ENCODE data around the gene ADAM17. TPM values are rescaled to one million over a fixed set of nuclear protein-coding genes. Genes with fewer than 3 reads are reported as not detected.

Gene ADAM17
- total and polyA plus RNA-seq, 10 of the 15 experiments (the other 5 are each of a cell fraction or from before 2014, with no cell fraction given) = 2.3 to 18.5 (median 13.4) TPM

DNA sequence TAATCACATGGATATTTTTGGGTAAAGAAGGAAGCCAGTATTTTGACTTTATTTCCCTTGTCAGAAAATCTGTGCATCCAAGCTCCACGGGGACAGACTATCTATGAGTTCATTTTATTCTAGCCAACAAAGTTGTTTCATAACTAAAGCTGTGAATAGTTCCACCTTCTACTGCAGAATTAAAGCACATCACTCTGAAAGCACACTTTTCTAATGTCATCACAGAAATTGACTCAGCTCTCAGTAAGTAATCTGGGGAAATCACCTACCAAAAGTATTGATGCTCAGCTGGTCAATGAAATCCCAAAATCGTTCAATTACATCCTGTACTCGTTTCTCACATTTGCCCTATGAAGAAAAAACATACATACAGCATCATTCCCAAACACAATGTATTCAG is 62.2 kb downstream of the ADAM17 start:
- WGBS (ENCODE audit: insufficient coverage, insufficient replicate concordance, low lambda C conversion rate, missing lambda C conversion rate) = 1% methylated on average over 3 of the region's 3 CpGs
- intact Hi-C loops (cut with micrococcal nuclease; ENCODE audit: unreplicated experiment) (no loop called here), in situ Hi-C loops (cut with MboI) (no loop called here)
- no peak overlapping the region for H3K9ac ChIP-seq (ENCODE audit: control insufficient read depth, insufficient read depth, low read length)
- H2AFZ ChIP-seq (ENCODE audit: control insufficient read depth, low read depth, low read length) = no peak overlapping the region
- ChIA-PET SMC1A (ENCODE audit: uncharacterized antibody, unreplicated experiment) (interaction anchor here (1.1 kb wide), 1 partner anchor 10 kb away, joined by 3 read pairs; no protein-coding TSS in a partner anchor), CTCF (no interaction called here), POLR2A (no interaction called here), RAD21 (ENCODE audit: unreplicated experiment) (no interaction called here)
- peaks cover 26 to 45% of the 10 kb centered on the region in 2 experiments for H3K36me3 ChIP-seq (ENCODE audit: control insufficient read depth in 2 of 2, insufficient read depth in 2 of 2, low read length in 1 of 2)
- no peak for DNase-seq (ENCODE audit: low read depth, low spot score)
- no peaks in the 10 kb centered on the region for H3K79me2 ChIP-seq (ENCODE audit: control insufficient read depth, insufficient read depth, low read length)
- no peaks in the 10 kb centered on the region for H3K9me3 ChIP-seq (replicated peaks; ENCODE audit: control insufficient read depth, insufficient read depth, low read length)
- H3K4me2 ChIP-seq (ENCODE audit: control insufficient read depth, insufficient read depth) = no peak overlapping the region
- no peak for FAIRE-seq
- BruUV-seq (replicated peaks) = no TSS peak
- no peak overlapping the region for H3K27ac ChIP-seq (ENCODE audit: control insufficient read depth, insufficient read depth)
- H3K4me3 ChIP-seq = no peak overlapping the region
- TF ChIP-seq, protein P1, sequence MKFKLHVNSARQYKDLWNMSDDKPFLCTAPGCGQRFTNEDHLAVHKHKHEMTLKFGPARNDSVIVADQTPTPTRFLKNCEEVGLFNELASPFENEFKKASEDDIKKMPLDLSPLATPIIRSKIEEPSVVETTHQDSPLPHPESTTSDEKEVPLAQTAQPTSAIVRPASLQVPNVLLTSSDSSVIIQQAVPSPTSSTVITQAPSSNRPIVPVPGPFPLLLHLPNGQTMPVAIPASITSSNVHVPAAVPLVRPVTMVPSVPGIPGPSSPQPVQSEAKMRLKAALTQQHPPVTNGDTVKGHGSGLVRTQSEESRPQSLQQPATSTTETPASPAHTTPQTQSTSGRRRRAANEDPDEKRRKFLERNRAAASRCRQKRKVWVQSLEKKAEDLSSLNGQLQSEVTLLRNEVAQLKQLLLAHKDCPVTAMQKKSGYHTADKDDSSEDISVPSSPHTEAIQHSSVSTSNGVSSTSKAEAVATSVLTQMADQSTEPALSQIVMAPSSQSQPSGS (IDR thresholded peaks at IDR 0.05; ENCODE audit: low read length) = peak; percentile 17; the same call in 1 of the 2 replicates
- TF ChIP-seq CREB1 (IDR thresholded peaks at IDR 0.05; ENCODE audit: low read depth) (no peak), SMARCA5 (IDR thresholded peaks at IDR 0.05) (no peak)
- no peaks in the 10 kb centered on the region for H3K27me3 ChIP-seq (replicated peaks in 1 of 2; ENCODE audit: control insufficient read depth in 2 of 2, insufficient read depth in 2 of 2, low read length in 1 of 2)
- ATAC-seq = no peak
- H3K4me1 ChIP-seq (ENCODE audit: control insufficient read depth, insufficient read depth, low read length) = no peaks in the 10 kb centered on the region
- no peaks in the 10 kb centered on the region for H4K20me1 ChIP-seq (ENCODE audit: control insufficient read depth, insufficient read depth)

DNA sequence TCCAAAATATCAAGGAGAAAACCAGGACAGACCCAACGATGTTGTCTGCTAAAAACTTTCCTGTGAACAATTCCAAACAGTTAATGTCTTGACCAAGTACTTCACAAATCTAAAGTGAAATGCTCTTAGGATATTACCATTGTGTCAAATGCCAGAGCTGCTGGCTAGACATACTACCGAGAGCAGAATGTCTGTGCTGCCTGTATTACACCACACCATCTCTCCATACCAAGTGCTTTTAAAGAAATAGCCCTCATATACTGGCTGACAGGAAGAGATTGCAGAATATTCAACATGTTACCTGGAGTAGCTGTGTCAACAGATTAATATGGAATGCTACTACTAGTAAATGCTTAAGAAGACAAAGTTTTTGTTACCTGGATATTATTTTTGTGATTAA is 62.7 kb downstream of the ADAM17 start:
- CTCF ChIA-PET = no interaction called here
- POLR2A ChIA-PET = no interaction called here
- TF ChIP-seq ZNF274 (IDR thresholded peaks at IDR 0.05; ENCODE audit: insufficient read depth, insufficient read length) (no peak), RAD51 (IDR thresholded peaks at IDR 0.05) (no peak), TARDBP (IDR thresholded peaks at IDR 0.05; ENCODE audit: borderline replicate concordance) (no peak)
- SMC1A ChIA-PET (ENCODE audit: uncharacterized antibody, unreplicated experiment) = interaction anchor here (1.1 kb wide), 1 partner anchor 10 kb away, joined by 3 read pairs; no protein-coding TSS in a partner anchor
- Histone ChIP-seq H2AFZ (ENCODE audit: control insufficient read depth, low read depth, low read length) (no peak overlapping the region), H3K4me2 (ENCODE audit: control insufficient read depth, insufficient read depth) (no peak overlapping the region), H3K9ac (ENCODE audit: control insufficient read depth, insufficient read depth, low read length) (no peak overlapping the region), H4K20me1 (ENCODE audit: control insufficient read depth, insufficient read depth) (no peaks in the 10 kb centered on the region), H3K27ac (ENCODE audit: control insufficient read depth, insufficient read depth) (no peak overlapping the region), H3K79me2 (ENCODE audit: control insufficient read depth, insufficient read depth, low read length) (no peaks in the 10 kb centered on the region), H3K4me1 (ENCODE audit: control insufficient read depth, insufficient read depth, low read length) (no peaks in the 10 kb centered on the region), H3K9me3 (replicated peaks; ENCODE audit: control insufficient read depth, insufficient read depth, low read length) (no peaks in the 10 kb centered on the region), H3K36me3 (ENCODE audit: control insufficient read depth in 2 of 2, insufficient read depth in 2 of 2, low read length in 1 of 2) (peaks cover 28 to 46% of the 10 kb centered on the region in 2 experiments), H3K4me3 (no peak overlapping the region), H3K27me3 (replicated peaks in 1 of 2; ENCODE audit: control insufficient read depth in 2 of 2, insufficient read depth in 2 of 2, low read length in 1 of 2) (no peaks in the 10 kb centered on the region)
- intact Hi-C loops (cut with micrococcal nuclease; ENCODE audit: unreplicated experiment) = no loop called here
- FAIRE-seq (no peak), ATAC-seq (no peak), DNase-seq (ENCODE audit: low read depth, low spot score) (no peak)
- RAD21 ChIA-PET (ENCODE audit: unreplicated experiment) = no interaction called here
- WGBS (ENCODE audit: insufficient coverage, insufficient replicate concordance, low lambda C conversion rate, missing lambda C conversion rate) = 96% methylated on average over 2 of the region's 2 CpGs
- in situ Hi-C loops (cut with MboI) = no loop called here
- BruUV-seq (replicated peaks) = no TSS peak

All from GM12878 (cell line).